GM03348 (cell line): ENCODE results near the gene CACNG1.
"Not testable (repeated sequence)": the region's sequence is repeated elsewhere in the genome, so short reads cannot be mapped to it uniquely, and the experiment has no call there.

Experiments used
- DNase-seq: peaks from one replicate; pipeline ENCODE4 v3.0.0; 2012; ENCODE audit warnings: low spot score

The CACNG1 gene

DNA sequence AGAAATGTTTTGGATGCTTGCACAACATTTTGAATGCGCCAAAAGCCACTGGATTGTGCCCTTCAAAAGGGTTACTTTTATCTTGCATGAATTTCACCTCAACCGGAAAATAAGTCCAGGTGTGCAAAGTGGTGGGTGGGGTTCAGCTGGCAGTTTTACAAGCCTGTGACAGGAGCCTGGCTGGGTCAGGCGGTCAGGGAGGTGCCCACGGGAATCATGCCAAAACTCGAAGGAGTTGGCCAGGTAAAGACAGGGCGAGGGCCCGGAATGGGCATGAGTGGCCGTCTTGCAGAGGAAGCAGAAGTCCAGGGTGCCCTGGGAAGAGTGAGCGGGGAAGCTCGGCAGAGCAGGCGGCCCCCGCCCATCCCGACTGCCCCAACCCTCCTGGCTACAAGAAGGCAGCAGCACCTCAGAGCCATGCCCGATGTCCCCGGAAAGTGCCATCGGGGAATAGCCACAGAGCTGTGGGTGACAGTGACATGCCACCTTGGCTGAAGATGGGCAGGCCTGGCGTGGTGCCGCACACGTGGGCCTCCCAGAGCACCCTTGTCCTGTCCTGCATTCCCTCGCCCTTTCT is 19.1 kb upstream of the CACNG1 start:
- no peak for DNase-seq

DNA sequence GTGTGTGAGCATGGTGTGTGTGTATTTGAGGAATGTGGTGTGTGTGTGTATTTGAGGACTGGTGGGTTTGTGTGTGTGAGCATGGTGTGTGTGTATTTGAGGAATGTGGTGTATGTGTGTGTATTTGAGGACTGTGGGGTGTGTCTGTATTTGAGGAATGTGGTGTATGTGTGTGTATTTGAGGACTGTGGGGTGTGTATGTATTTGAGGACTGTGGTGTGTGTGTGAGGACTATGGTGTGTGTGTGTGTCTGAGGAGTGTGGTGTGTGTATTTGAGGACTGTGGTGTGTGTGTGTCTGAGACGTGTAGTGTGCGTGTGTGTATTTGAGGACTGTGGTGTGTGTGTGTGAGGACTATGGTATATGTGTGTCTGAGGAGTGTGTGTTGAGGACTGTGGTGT is 18.0 kb upstream of the CACNG1 start:
- DNase-seq, result no peak

DNA sequence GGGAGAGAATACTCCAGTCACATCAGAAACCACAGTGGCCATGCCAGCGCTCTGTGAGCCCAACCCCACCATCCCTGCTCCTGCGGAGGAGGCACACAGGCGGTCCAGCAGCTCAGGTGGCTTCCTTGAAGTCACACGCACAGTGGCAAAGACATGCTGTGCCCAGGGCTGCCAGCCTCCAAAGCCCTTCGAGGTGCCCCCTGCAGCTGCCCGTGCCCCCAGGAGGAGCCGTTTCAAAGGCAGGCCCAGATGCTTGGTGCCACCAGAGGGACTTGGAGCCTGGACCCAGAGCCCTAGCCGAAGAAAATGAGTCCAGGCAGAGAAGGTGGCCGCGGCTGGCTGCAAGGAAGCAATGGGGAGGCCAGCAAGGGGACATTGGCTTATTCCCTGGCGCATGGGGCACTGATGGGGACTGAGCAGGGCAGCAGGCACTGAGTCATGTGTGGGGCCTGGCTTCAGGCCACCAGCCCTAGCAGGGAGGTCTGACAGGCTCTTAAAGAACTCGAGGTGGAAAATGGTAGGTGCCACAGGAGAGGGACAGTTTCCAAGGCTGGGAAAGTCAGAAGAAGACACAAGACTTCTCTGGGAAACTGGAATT is 17.2 kb upstream of the CACNG1 start:
- peak; percentile 41 for DNase-seq

DNA sequence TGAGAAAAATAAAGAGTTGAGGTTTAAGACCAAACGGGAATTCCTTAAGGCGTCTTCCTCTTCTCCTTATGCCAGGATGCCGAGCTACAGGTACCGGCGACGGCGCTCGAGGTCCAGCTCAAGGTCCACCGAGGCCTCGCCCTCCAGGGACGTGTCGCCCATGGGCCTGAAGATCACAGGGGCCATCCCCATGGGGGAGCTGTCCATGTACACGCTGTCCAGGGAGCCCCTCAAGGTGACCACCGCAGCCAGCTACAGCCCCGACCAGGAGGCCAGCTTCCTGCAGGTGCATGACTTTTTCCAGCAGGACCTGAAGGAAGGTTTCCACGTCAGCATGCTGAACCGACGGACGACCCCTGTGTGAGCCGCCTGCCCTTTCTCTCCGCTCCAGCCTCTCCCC is 13.7 kb upstream of the CACNG1 start:
- DNase-seq, result no peak

DNA sequence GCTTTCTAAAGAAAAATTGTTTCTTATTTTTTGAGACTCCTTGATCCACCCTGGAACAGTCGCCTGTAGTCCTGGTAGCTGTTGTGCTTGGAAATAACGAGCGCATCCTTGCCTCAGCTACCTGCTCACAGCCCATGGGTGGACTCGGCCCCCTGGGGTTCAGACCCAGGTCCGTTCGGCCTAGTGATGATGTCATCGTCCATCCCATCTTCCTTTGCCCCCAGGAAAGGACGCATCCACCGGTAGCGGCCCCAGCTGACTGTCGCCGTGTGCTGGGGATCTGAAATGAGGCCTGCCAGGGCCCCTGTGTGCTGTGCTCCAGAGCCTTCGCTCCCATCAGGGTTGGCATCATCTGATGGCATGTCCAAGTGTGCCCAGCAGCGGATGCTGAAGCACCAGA is 12.0 kb upstream of the CACNG1 start:
- DNase-seq, result no peak

DNA sequence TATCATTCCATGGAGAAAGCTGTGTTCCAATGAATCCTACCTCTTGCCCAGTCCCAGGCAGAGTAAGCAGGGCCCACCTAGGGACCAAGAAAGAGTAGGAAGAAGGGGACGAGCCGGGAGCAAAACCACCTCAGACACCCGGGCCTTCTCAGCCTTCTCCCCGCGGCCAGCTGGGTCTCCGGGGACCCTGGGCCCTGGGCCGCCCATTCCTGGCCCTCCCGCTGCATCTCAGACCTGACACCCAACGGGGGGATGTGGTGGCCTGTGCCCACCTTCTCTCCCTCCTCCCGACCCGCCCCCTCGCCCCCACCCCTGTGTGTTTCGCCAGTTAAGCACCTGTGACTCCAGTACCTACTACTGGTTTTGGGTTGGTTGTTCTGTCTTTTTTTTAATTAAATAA is 11.4 kb upstream of the CACNG1 start:
- DNase-seq, result no peak

DNA sequence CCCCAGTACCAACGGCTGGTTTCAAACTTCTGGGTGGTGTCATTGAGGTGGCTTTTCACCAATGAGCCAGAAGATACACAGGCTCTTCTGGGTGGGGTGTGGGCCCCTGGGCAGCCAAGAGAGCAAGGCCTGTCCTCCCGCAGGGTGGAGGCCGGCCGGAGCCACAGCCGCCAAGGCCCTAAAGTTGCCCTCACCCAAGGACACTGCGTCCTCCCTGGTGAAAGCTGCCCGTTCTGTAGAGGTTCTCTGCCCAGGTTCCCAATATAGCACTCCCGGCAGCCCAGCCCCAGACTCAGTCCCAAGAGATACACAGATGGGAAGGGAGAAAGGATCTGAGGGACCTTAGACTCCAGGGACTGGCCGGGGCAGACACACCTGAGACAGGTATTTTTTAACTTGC is 10.7 kb upstream of the CACNG1 start:
- no peak for DNase-seq

DNA sequence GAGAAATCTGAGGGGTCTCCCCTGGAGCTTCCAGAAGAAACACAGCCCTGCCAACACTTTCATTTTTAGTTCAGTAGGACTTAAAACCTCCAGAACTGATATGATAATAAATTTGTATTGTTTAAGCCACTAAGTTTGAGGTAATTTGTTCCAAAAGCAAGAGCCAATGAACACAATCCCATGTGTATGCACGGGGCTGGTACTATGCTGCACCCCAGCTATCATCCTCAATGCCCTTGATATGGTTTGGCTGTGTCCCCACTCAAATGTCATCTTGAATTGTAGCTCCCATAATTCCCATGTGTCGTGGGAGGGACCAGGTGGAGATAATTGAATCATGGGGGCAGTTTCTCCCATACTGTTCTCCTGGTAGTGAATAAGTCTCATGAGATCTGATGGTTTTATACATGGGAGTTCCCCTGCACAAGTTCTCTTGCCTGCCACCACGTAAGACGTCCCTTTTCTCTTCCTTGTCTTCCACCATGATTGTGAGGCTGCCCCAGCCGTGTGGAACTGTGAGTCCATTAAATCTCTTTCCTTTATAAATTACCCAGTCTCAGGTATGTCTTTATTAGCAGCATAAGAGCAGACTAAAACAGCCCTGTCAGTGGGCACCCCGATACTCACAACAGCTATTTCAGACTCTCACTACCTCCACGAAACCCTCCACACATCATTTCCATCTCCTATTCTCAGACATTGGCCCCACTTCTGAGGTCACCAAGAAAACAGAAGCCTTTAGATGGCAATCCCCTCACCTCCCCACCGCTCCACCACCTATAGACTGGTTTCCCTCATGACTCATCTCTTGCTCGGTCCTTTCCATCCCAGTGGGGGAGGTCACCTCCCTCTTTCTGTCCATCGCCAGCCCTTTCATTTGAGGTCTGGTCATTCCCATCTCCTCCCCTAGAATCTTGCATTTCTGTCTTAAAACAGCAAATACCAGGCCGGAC is 8.9 kb upstream of the CACNG1 start:
- DNase-seq, result no peak

DNA sequence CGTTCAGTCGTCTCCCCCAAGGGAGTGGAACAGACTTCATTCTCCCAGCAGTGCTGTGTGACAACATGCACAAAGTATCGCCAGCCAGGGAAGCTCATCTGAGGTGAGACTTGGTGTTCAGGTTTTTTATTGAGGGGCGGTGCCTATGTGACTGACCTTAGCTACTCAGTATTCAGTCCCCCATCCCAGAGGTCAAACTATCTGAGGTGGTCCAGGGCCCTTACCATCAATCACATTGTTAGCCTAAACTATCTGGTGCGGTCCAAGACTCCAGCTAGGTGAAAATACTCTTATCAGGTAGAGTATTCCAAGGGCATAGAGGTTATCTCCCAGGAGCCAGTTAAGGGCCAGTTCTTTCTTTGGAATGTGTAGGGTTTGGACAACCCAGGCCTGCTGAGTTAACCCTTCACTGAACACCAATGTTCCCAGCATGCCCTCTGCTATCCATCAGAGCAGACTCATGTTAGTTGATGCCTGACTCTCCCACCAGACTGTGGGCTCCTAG is 5.4 kb upstream of the CACNG1 start:
- DNase-seq, result no peak

DNA sequence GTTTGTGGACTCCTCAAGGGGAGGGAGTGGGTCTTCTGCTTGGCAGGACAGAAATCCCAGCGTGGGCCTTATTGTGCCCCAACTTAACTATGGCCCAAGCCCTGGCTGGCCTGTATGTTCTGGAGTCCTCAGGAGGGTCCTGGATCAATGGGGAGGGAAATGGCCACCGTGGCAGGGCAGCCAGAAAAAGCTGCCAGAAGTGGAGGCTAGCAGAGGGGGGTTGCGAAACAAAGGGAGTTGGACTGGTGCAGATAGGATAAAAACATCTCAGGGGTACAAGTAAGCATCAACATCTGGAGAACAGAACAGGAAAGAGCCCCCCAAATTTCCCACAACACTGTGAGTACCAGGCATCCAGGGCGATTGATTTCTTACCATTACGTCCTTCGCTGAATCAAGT is 3.7 kb upstream of the CACNG1 start:
- no peak for DNase-seq

DNA sequence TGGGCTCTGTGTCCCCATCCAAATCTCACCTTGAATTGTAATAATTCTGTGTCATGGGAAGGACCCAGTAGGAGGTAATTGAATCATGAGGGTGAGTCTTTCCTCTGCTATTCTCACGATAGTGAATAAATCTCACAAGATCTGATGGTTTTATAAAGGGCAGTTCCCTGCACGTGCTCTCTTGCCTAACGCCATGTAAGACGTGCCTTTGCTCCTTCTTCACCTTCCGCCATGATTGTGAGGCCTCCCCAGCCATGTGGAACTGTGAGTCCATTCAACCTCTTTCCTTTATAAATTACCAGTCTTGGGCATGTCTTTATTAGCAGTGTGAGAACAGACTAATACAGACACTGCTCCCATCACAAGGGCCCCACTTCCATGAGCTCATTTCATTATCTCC is 3.2 kb upstream of the CACNG1 start:
- not testable (repeated sequence) for DNase-seq

DNA sequence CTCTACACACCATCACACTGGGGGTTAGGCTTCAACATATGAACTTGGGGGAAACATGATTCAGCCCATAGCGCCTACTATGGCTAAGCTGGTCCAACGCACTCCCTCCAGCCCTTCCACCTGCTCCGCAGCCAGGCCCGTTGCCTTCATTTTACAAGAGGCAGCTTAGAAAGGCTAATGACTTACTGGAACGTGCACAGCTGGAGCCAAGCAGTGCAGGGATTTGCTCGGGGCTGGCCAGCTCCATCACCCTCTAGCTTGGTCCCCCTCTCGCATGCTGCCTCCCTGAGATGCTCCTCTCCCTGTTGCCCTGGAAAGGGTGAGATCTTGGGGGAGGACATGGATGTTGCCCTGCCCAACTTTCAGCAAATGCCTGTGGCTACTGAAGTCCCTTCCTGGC is 2.8 kb upstream of the CACNG1 start:
- DNase-seq, result no peak

DNA sequence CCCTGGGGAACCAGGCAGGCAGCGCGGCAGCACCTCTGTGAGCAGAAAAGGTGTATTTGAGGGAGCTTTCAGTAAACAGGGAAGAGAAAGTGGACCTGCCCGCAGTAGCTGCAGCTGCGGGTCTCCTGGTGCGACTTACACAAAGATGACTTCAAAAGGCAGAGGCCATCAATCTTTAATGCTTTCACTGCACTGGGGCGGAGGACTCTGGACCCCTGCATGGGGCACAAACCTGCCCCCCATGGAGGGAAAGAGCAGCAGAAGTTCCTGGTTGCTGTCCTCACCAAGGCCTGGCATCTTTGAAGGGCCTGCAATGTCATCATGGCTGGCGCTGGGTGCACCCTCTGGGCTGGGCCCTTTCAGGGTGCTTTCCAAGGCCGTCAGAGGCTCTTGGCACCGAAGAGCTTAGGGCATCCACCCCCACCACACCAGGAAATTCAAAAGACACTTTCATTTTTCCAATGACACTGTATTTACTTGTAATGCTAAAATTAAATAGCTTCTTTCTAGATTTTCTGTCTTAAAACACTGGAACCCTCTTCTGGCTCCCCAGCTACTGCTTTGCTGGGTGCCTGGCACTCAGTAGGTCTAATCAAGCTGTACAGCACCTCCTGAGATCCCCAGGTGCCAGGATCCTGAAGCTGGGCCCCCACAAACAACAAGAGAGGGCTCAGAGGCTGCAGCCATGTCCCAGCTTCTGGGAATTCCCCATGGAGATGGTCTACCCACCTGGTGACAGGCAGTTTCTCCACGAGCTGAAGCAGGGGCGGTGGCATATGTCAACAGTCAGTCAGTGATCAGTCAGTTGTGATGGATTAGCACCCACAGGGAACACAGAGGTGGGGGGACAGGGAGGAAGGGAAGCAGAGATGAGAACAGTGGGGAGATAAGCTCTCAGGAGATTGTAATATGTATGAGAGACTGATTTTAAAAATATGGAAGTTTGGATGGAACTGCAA is 2.1 kb upstream of the CACNG1 start:
- no peak for DNase-seq

DNA sequence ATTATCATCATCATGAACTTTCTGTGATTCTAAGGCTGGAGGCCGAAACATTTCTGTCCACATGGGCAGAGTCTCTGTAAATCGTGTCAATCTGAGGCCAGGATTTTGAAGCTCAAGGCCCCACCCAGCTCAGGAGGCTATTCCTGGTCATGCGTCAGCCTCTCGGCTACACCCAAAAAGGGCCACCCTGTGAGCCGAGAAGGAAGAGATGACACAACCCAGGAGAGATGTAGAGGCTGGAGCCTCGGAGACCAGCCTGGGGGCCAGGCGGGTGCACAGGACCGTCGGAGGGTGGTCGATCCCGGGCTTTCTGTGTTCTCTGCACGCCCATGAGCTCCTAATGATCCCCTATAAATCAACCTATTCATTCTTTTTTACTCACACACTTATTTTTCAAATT is 1.1 kb upstream of the CACNG1 start:
- no peak for DNase-seq

DNA sequence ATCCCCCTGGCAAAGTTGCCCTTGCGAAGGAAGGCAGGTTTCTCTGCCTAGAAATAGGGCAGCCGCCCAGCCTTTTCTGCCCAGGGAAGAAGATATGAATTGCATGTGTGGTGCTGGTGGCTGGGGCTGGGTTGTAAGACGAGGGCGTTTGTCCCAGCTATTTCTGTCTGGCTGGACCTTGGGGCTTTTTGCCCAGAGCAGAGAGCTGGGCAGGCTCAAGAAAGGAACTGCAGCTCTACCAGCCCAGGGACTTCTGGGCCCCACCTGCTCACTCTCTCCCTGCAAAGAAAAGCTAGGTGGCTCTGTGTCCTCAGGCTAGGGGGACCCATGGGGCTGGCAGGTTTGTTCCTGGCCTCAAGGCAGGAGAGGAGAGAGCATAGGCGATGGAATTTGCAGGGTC is 586 bp downstream of the CACNG1 start:
- no peak for DNase-seq

DNA sequence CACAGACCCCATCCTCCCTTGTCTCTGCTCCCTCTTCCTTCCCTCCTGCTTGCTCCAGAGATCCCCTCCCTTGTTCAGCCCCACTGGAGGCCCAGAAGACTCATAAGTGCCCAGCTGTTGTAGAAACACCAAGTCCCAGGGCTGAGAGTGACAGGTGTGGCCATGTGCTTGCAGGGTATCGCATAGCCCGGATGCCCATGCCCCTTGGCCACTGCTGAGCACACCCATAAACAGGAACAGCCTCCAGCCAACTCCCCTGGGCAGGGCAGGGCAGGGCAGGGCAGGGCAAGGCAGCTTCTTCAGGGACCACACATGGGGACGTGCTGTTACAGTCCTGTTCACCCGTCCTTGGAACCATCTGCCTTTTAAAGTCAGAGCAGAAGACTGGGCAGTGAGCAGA is 2.0 kb downstream of the CACNG1 start:
- no peak for DNase-seq

DNA sequence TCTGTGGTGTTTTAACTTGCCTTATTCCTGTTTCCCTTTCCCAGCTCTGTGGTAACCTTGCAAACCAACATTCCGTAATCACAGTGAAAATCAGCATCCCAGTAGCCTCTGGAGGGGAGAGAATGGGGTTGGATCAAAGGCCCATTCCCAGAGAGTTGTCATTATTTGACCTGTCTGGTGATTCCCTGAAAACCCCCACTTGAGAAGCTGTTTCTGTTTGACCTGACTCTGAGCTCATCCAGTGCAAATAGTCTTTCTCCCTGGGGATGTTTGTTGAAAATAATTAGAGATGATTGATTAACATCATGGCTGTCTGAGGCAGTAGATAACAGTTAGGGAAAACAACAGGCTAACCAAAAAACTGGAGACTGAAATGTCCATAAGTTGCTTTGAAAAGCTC is 3.0 kb downstream of the CACNG1 start:
- DNase-seq, result no peak

DNA sequence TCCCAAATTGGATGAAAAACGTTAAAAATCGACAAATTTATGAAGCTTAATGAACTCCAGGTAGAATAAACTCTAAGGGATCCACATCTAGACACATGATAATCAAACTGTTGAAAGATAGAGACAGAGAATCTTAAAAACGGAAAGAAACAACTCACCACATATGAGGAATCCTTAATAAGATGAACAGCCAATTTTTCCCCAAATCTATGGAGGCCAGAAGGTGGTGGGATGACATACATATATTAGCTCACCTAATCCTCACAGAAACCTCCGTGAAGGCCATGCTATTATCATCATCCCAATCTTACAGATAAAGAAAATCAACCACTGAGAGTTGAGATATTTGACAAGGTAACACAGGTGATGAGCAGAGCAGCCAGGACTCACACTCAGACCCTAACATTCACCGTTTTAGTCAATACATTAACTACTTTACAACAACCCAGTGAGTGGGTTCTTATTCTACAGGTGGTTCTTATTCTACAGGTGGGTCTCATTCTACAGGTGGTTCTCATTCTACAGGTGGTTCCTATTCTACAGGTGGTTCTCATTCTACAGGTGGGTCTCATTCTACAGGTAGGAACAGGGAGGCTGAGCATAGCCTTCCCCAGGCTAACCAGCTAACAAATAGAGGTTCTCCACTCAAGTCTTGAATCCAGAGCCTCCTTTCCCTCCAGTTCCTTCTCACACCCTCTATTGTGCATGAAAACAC is 4.8 kb downstream of the CACNG1 start:
- no peak for DNase-seq

DNA sequence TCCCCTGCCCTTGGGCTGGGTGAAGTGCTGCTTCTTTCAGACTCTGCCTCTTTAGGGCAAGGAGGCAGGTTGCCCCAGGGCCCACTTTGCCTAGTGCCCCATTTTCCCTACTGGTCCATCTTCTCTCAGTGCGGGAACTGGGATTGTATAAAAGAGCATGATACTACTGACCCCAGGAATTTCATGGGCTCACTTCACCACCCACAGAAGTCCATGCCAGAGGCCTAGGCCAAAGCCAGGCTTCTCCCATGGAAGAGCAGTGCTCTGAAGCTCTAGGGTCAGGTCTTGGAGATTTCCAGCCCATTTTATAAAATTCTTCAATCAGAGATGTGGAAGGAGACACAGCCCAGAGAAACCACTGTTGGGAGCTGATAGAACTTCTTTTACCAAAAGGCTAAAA is 5.7 kb downstream of the CACNG1 start:
- DNase-seq, result no peak

DNA sequence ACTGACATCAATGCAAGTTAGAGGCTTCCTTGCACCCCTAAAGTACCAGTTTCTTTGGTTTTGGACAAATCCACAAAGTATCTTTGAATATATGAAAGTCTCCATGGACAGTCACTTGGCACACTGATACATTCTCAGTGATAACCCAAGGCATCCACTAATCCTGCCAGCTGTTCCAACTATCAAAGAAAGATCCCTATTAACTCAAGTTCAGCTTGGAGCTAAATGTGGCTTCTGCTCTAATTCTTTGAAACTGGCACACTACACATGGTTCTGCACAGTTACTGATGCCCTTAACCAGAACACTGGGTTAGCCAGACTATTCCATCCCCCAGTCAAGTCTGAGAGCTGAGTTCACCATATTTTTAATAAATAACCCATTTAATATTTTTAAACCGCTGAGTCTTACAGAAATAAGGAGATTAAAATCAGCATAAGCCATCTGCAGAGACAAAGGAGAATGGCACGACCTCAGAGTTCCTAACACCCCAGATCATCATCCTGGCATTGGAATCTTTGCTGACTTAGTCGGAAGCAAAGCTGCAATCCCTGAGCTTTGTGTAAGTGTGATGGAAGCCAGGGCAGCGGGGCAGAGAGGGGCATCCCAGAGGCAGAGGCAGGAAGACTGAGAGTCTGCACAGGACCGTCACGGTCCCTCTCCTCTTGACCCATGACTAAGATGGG is 6.3 kb downstream of the CACNG1 start:
- DNase-seq, result no peak

DNA sequence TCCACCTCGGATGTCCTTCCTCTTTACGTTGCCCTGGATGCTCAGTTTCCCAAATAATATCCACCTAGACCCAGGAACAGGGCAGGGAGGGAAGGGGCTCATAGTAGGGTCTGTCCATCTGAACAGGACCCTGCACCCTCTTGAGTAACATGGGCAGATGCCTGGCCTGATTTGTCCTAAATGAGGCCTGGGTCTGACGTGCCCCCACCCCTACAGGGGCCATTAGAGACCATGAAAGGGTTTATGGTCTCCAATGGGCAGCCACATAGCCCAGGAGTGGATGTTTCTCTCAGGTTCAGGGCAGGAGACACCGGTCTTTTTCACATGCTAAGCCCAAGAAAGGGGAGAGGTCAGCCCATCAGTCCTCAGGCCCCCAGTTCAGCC is 6.8 kb downstream of the CACNG1 start:
- no peak for DNase-seq
